Endometrium (tissue), 2 donors: ENCODE results near the gene SNX24.

ENCODE experiments used
- FAIRE-seq: peaks from 2 replicates; lab custom pipeline; 2012; peaks lifted over from hg19 to GRCh38; lab: Jason Lieb, UNC
- donor health status: control.
- donor health status: control.

The SNX24 gene

GRCh38 chr5:122921826-122922225 lies 76.4 kb downstream of the SNX24 start:
- FAIRE-seq, result no peak

GRCh38 chr5:122924203-122924602 lies 78.8 kb downstream of the SNX24 start:
- FAIRE-seq, result no peak

- no peak for FAIRE-seq
Observed at GRCh38 chr5:122924719-122925395, 79.4 kb downstream of the SNX24 start.

- FAIRE-seq, result no peak
Observed at GRCh38 chr5:122929001-122929400, 83.6 kb downstream of the SNX24 start.

DNA sequence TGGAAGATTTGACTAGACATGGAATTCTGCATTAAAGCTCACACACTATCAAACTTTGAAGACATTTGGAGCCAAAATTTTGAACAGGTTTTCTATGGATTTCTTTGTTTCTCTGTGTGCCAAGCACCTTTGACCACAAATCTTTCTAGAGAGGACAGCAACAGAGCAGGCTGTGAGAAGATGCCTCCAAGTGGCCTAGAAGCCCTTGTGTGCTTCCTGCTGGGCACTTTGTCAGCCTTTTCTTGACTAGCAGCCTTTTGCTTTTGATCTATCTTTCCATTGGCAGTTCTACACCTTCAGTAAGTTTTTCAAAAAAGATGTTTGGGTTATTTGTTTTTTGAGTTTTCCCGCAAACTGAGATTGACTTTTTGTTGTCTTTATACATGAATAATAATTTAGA lies 84.6 kb downstream of the SNX24 start:
- no peak for FAIRE-seq

GRCh38 chr5:122933956-122934355 lies 88.5 kb downstream of the SNX24 start:
- FAIRE-seq, result no peak

GRCh38 chr5:122936088-122936487 lies 90.7 kb downstream of the SNX24 start:
- FAIRE-seq, result no peak

GRCh38 chr5:122937914-122938313 lies 92.5 kb downstream of the SNX24 start:
- FAIRE-seq, result no peak

GRCh38 chr5:122940890-122941289 lies 95.5 kb downstream of the SNX24 start:
- FAIRE-seq, result no peak

- no peak for FAIRE-seq
Observed at GRCh38 chr5:122941737-122942136, 96.3 kb downstream of the SNX24 start.

DNA sequence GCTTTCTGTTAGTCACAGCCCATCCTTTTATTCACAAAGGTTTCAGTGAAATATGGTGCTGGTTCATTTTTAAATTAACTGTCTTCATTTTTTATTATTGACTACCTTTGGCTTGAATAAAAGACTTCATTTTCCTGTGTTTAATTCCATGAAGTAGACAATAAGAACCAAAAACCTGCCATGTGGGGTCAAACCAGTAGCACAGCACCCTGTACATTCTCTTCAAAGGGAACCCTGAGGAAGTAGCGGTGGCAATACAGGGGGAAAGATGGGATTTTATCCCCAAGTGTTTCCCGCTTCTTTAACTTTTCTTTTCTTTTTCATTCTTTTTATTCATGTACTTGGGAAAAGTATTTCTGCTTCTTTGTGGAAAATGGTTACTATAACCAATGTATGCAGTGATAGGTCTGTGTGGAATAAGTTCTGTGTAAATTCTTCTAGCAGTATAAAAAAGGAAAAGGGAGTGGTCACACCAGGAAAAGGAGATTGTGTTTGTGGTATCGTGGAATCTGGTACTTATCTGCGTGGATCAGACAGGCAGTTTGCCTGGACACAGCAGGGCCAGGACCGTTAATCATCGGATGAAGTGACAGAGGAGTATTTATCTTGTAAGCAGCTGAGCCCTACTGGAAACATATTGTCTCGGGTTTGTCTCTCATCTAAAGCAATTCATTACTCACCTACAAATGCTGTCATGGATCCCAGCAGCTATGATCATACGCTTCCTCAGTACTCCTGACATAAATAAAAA lies 96.9 kb downstream of the SNX24 start:
- no peak for FAIRE-seq

- FAIRE-seq, result no peak
Observed at GRCh38 chr5:122943050-122943698, 97.8 kb downstream of the SNX24 start.

- no peak for FAIRE-seq
Observed at GRCh38 chr5:122944051-122944450, 98.6 kb downstream of the SNX24 start.

DNA sequence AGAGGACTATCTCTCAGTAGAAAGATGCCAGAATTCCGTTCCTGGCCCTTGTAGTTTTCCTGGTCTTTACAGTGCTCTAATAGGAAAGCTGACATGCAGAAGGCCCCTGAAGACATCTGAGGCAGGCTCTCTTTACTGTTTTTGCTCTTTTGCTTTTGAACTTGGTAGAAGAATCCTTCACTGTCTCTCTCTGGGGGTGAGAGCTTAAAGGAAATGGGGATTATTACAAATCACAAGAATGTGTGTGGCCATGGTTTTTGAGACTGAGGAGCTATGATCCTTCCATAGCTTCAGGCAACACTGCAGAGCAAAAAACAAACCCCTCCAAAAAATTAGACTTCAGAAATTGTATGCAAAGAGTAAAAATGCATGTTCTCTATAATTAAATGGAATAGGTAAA lies 102.0 kb downstream of the SNX24 start:
- FAIRE-seq, result no peak

GRCh38 chr5:122947772-122948171 lies 102.4 kb downstream of the SNX24 start:
- no peak for FAIRE-seq

DNA sequence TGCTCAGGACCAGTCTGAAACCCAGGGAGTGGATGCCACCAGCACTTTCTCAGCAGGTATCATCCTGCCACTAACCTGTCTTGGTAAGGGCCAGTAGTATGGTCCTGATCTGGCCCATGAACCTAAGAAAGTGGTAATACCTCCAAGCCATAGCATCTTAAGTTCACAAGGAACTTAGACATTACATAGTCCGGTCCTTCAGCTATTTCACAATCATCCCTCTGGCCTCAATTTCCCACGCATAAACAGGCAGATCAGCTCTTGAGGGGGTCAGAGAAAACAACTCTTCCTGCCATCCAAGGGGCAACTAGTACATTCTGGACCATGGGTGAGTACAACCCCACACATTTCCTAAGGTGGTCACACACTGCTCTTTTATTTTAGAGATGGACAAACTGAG lies 102.9 kb downstream of the SNX24 start:
- no peak for FAIRE-seq

DNA sequence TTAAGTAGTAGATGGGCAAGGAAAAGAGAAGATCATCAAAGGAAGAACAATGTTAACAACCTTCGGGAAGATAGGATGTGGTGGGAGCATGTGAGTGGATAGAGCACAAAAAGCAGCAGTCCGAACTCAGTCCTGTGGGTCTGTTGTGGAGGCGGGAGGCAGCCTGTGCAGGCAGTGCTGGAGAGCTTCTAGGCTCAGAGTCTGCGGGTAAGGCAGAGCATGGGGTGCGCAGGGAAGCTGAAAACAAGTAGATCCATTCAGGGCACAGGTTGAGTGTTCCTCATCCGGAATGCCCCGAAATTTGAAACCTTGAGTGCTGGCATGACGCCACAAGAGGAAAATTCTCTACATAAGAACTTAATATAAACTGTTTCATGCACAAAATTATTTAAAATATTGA lies 106.2 kb downstream of the SNX24 start:
- no peak for FAIRE-seq

GRCh38 chr5:122954719-122955118 lies 109.3 kb downstream of the SNX24 start:
- no peak for FAIRE-seq

DNA sequence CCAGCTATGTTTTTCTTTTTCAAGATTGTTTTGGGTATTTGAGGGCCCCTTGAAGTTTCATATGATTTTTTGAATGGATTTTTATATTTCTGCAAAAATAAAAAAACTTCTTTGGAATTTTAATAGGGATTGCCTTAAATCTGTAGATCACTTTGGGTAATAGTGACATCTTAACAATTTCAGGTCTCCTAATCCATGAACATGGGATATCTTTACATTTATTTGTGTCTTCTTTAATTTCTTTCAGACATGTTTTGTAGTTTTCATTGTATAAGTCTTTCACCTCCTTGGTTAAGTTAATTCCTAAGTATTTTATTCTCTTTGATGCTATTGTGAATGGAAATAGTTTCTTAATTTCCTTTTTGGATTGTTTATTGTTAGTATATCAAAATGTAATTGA lies 112.0 kb downstream of the SNX24 start:
- FAIRE-seq, result peak; percentile 33

- FAIRE-seq, result peak; percentile 59
Observed at GRCh38 chr5:122959740-122960445, 114.5 kb downstream of the SNX24 start.

- FAIRE-seq, result no peak
Observed at GRCh38 chr5:122963305-122963704, 117.9 kb downstream of the SNX24 start.

GRCh38 chr5:122965111-122965510 lies 119.7 kb downstream of the SNX24 start:
- FAIRE-seq, result no peak

DNA sequence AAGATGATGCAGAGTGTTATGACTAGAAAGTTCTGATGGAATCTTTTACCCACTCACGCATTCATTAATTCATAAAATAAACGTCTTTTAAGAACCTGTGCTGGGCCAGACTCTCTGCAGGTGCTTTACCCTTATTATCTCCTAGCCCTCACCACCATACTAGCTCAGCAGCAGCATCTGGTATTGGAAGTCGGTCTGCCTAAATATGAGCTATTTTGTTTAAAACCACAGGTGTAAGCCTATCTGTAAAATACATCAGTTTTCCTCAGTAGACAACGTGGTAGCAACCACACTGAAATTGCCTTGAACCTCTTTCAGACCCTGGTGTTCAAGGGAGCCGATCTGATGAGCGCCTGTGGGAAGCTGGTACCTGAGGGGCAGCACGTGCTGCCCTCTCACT lies 121.7 kb downstream of the SNX24 start:
- no peak for FAIRE-seq
